ENCODE measurements around the gene MAPKAP1.

GRCh38 chr9:125750627-125751011, 43.6 kb upstream of the MAPKAP1 start:
- no peak for TF ChIP-seq CTCF (conservative IDR thresholded peaks at IDR 0.05 in 1 of 2, IDR thresholded peaks at IDR 0.05 in 1 of 2; ENCODE audit: extremely low read depth in 1 of 2, insufficient read depth in 1 of 2, low read depth in 1 of 2, low read length in 2 of 2)
- TF ChIP-seq EZH2 (IDR thresholded peaks at IDR 0.05; ENCODE audit: borderline replicate concordance, low read length) = no peak

Measured in mammary epithelial cell (primary cell).